HCT116 (cell line): ENCODE measurements around the gene AGTRAP.

ENCODE experiments used
- SIN3A ChIP-seq: IDR thresholded peaks from 2 replicates; pipeline ENCODE4 v1.6.1; 2012; ENCODE audit warnings: low read depth
- TF ChIP-seq, protein P1 (sequence below), 3 experiments: fragments of 200-600 bp in 1 of 3; sonication (generic) in 1 of 3; IDR thresholded peaks in 2 of 3; conservative IDR thresholded peaks in 1 of 3; 2 replicates each; pipeline ENCODE4 v1.5.1; 2012 to 2017; ENCODE audit warnings: low read depth in 2 of 3, low read length in 2 of 3, antibody characterized with exemption in 1 of 3, borderline replicate concordance in 1 of 3, control low read depth in 1 of 3, mild to moderate bottlenecking in 1 of 3, mixed read lengths in 1 of 3, mixed run types in 1 of 3, moderate library complexity in 1 of 3; ENCODE audit not compliant: insufficient read depth in 1 of 3

DNA sequence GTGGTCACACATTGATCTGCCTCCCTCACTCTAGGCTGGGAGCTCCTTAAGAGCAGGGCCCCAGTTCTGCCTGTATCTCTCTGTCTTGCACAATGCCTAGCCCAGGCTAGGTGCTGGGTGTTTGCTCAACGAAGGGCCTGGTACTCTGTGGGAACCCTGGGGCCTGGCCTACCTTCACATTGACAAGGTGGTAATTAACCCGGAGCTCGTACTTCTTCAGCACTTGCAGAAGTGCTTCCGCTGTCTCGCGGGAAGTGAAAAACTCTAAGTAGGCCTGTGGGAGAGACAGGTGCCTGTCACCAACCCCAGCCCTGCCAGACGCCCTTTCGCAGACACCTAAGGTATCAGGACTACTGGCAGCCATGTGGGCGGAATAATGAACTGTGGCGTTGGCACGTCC lies 56.2 kb downstream of the AGTRAP start:
- TF ChIP-seq, protein P1, sequence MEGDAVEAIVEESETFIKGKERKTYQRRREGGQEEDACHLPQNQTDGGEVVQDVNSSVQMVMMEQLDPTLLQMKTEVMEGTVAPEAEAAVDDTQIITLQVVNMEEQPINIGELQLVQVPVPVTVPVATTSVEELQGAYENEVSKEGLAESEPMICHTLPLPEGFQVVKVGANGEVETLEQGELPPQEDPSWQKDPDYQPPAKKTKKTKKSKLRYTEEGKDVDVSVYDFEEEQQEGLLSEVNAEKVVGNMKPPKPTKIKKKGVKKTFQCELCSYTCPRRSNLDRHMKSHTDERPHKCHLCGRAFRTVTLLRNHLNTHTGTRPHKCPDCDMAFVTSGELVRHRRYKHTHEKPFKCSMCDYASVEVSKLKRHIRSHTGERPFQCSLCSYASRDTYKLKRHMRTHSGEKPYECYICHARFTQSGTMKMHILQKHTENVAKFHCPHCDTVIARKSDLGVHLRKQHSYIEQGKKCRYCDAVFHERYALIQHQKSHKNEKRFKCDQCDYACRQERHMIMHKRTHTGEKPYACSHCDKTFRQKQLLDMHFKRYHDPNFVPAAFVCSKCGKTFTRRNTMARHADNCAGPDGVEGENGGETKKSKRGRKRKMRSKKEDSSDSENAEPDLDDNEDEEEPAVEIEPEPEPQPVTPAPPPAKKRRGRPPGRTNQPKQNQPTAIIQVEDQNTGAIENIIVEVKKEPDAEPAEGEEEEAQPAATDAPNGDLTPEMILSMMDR (IDR thresholded peaks at IDR 0.05 in 2 of 3, conservative IDR thresholded peaks at IDR 0.05 in 1 of 3; ENCODE audit: borderline replicate concordance in 1 of 3, insufficient read depth in 1 of 3, low read depth in 2 of 3, low read length in 2 of 3), result no peak
- TF ChIP-seq SIN3A, result no peak
